ENCODE results near the gene SDHA. TPM values are rescaled to one million over a fixed set of nuclear protein-coding genes. Genes with fewer than 3 reads are reported as not detected.

Gene SDHA
- total RNA-seq, 1 experiment from 2014 or later = 75.0 TPM

- TF ChIP-seq CTCF (IDR thresholded peaks at IDR 0.05; ENCODE audit: unreplicated experiment) = no peak
- ChIA-PET CTCF (interaction anchor here (1.4 kb wide), 1 partner anchor 12 kb away, joined by 3 read pairs; no protein-coding TSS in a partner anchor), POLR2A (no interaction called here)
- peaks cover 63% of the 10 kb centered on the region for H3K27me3 Mint-ChIP-seq (ENCODE audit: insufficient read depth, unreplicated experiment)
- H3K27ac Mint-ChIP-seq (ENCODE audit: low read depth, unreplicated experiment) = no peak overlapping the region
- intact Hi-C loops (cut with micrococcal nuclease) = no loop called here
- no peaks in the 10 kb centered on the region for H3K36me3 Mint-ChIP-seq (ENCODE audit: insufficient read depth, unreplicated experiment)
- DNase-seq (ENCODE audit: unreplicated experiment) = no peak
- no peaks in the 10 kb centered on the region for H3K4me1 Mint-ChIP-seq (ENCODE audit: insufficient read depth, unreplicated experiment)
- H3K9me3 Mint-ChIP-seq (ENCODE audit: unreplicated experiment) = no peaks in the 10 kb centered on the region
- no peak overlapping the region for H3K4me3 Mint-ChIP-seq (ENCODE audit: unreplicated experiment)
- no TSS peak for BruUV-seq (replicated peaks)
Measured at GRCh38 chr5:176296-176823, 41.8 kb upstream of the SDHA start.

- no peak overlapping the region for H3K4me3 Mint-ChIP-seq (ENCODE audit: unreplicated experiment)
- POLR2A ChIA-PET = no interaction called here
- intact Hi-C loops (cut with micrococcal nuclease) = no loop called here
- no peaks in the 10 kb centered on the region for H3K4me1 Mint-ChIP-seq (ENCODE audit: insufficient read depth, unreplicated experiment)
- H3K9me3 Mint-ChIP-seq (ENCODE audit: unreplicated experiment) = no peaks in the 10 kb centered on the region
- peaks cover 56% of the 10 kb centered on the region for H3K27me3 Mint-ChIP-seq (ENCODE audit: insufficient read depth, unreplicated experiment)
- no TSS peak for BruUV-seq (replicated peaks)
- CTCF ChIA-PET = no interaction called here
- H3K27ac Mint-ChIP-seq (ENCODE audit: low read depth, unreplicated experiment) = no peak overlapping the region
- no peak for DNase-seq (ENCODE audit: unreplicated experiment)
- TF ChIP-seq CTCF (IDR thresholded peaks at IDR 0.05; ENCODE audit: unreplicated experiment) = no peak
- no peaks in the 10 kb centered on the region for H3K36me3 Mint-ChIP-seq (ENCODE audit: insufficient read depth, unreplicated experiment)
Measured at GRCh38 chr5:178110-178509, 40.0 kb upstream of the SDHA start.

GRCh38 chr5:179401-179800, 38.7 kb upstream of the SDHA start:
- no peak for DNase-seq (ENCODE audit: unreplicated experiment)
- CTCF ChIA-PET = interaction anchor here (1.0 kb wide), 1 partner anchor 9 kb away, joined by 4 read pairs; no protein-coding TSS in a partner anchor
- H3K4me3 Mint-ChIP-seq (ENCODE audit: unreplicated experiment) = no peak overlapping the region
- no peaks in the 10 kb centered on the region for H3K36me3 Mint-ChIP-seq (ENCODE audit: insufficient read depth, unreplicated experiment)
- intact Hi-C loops (cut with micrococcal nuclease) = no loop called here
- H3K4me1 Mint-ChIP-seq (ENCODE audit: insufficient read depth, unreplicated experiment) = no peaks in the 10 kb centered on the region
- POLR2A ChIA-PET = no interaction called here
- BruUV-seq (replicated peaks) = no TSS peak
- H3K27me3 Mint-ChIP-seq (ENCODE audit: insufficient read depth, unreplicated experiment) = peaks cover 43% of the 10 kb centered on the region
- no peak for TF ChIP-seq CTCF (IDR thresholded peaks at IDR 0.05; ENCODE audit: unreplicated experiment)
- H3K9me3 Mint-ChIP-seq (ENCODE audit: unreplicated experiment) = no peaks in the 10 kb centered on the region
- no peak overlapping the region for H3K27ac Mint-ChIP-seq (ENCODE audit: low read depth, unreplicated experiment)

- Mint-ChIP-seq H3K36me3 (ENCODE audit: insufficient read depth, unreplicated experiment) (no peaks in the 10 kb centered on the region), H3K9me3 (ENCODE audit: unreplicated experiment) (no peaks in the 10 kb centered on the region), H3K27me3 (ENCODE audit: insufficient read depth, unreplicated experiment) (peaks cover 42% of the 10 kb centered on the region), H3K27ac (ENCODE audit: low read depth, unreplicated experiment) (no peak overlapping the region), H3K4me3 (ENCODE audit: unreplicated experiment) (no peak overlapping the region), H3K4me1 (ENCODE audit: insufficient read depth, unreplicated experiment) (no peaks in the 10 kb centered on the region)
- TF ChIP-seq CTCF (IDR thresholded peaks at IDR 0.05; ENCODE audit: unreplicated experiment) = no peak
- intact Hi-C loops (cut with micrococcal nuclease) = no loop called here
- ChIA-PET CTCF (no interaction called here), POLR2A (no interaction called here)
- DNase-seq (ENCODE audit: unreplicated experiment) = no peak
- BruUV-seq (replicated peaks) = no TSS peak
Measured at GRCh38 chr5:180286-180918, 37.7 kb upstream of the SDHA start.

Data from MCF 10A (cell line).